GM12878 (cell line): ENCODE results near the gene LRRC57. TPM values are rescaled to one million over a fixed set of nuclear protein-coding genes. Genes with fewer than 3 reads are reported as not detected.
A peak's percentile ranks its signal among the peaks of the same experiment; 100 is the strongest.

Source experiments
- EGR1 ChIP-seq, 2 experiments: IDR thresholded peaks; 1 replicate in 1 of 2; 2 replicates in 1 of 2; pipeline ENCODE4 v1.6.1; 2011 to 2012; ENCODE audit warnings: low read depth in 2 of 2, low read length in 2 of 2, borderline replicate concordance in 1 of 2, mild to moderate bottlenecking in 1 of 2, moderate library complexity in 1 of 2
- FOXK2 ChIP-seq: fragments of 450-650 bp; IDR thresholded peaks from 2 replicates; pipeline ENCODE4 v1.6.1; 2017; ENCODE audit warnings: mild to moderate bottlenecking, moderate library complexity
- HDGF ChIP-seq: fragments of 450-650 bp; IDR thresholded peaks from 2 replicates; pipeline ENCODE4 v1.6.1; 2016; ENCODE audit warnings: antibody characterized with exemption
- KLF5 ChIP-seq: fragments of 450-650 bp; IDR thresholded peaks from 2 replicates; pipeline ENCODE4 v1.6.1; 2014; ENCODE audit warnings: mild to moderate bottlenecking; ENCODE audit not compliant: partially characterized antibody
- NFYB ChIP-seq: IDR thresholded peaks from 2 replicates; pipeline ENCODE4 v1.6.1; 2011; ENCODE audit warnings: low read depth, mild to moderate bottlenecking, low read length, improper control_type of control experiment, moderate library complexity; ENCODE audit not compliant: insufficient read depth
- NRF1 ChIP-seq: conservative IDR thresholded peaks from 2 replicates; pipeline ENCODE4 v1.6.1; 2011; ENCODE audit warnings: mild to moderate bottlenecking, low read depth, low read length, improper control_type of control experiment
- PAX5 ChIP-seq: IDR thresholded peaks from 2 replicates; pipeline ENCODE4 v1.6.1; 2011; ENCODE audit warnings: low read depth, low read length, borderline replicate concordance
- POLR2AphosphoS2 ChIP-seq: IDR thresholded peaks from 2 replicates; pipeline ENCODE4 v1.6.1; 2011; ENCODE audit warnings: low read depth, mild to moderate bottlenecking, low read length, improper control_type of control experiment, moderate library complexity
- RB1 ChIP-seq: fragments of 450-650 bp; formaldehyde crosslinking; IDR thresholded peaks from 2 replicates; pipeline ENCODE4 v1.6.1; 2017; ENCODE audit warnings: mild to moderate bottlenecking, borderline replicate concordance
- REST ChIP-seq: IDR thresholded peaks from 2 replicates; pipeline ENCODE4 v1.6.1; 2012; ENCODE audit warnings: mild to moderate bottlenecking, low read depth, low read length
- SMAD1 ChIP-seq: fragments of 450-650 bp; IDR thresholded peaks from 2 replicates; pipeline ENCODE4 v1.6.1; 2018; ENCODE audit warnings: mild to moderate bottlenecking, low read depth; ENCODE audit not compliant: partially characterized antibody
- SP1 ChIP-seq: IDR thresholded peaks from one replicate; pipeline ENCODE4 v1.6.1; 2011; ENCODE audit warnings: low read depth, low read length
- ZNF207 ChIP-seq: fragments of 450-650 bp; IDR thresholded peaks from 2 replicates; pipeline ENCODE4 v1.6.1; 2014; ENCODE audit warnings: antibody characterized with exemption, mild to moderate bottlenecking, borderline replicate concordance
- polyA plus RNA-seq, 11 experiments: library from polyadenylated mRNA; depleted of rRNA in 4 of 11; unstranded in 6 of 11; stranded (reverse) in 5 of 11; fragments of >200 nt; fragmentation: Nextera tagmentation in 4 of 11; fragmentation: Illumina TruSeq in 1 of 11; extraction: Ambion mirVana in 4 of 11; extraction: Trizol in 1 of 11; gene quantifications; 1 replicate in 1 of 11; 2 replicates in 10 of 11; pipeline versions ENCODE4 v1.2.1 to v1.2.3, GENCODE V29; 2011 to 2016; ENCODE audit warnings: inconsistent platforms in 2 of 11, missing spikeins in 2 of 11, low read depth in 1 of 11
- total RNA-seq, 4 experiments: library from RNA; depleted of rRNA in 3 of 4; stranded (reverse); fragments of >200 nt in 3 of 4; fragmentation: Illumina TruSeq in 1 of 4; extraction: Trizol in 1 of 4; gene quantifications; 2 replicates each; pipeline versions ENCODE4 v1.2.1 to v1.2.3, GENCODE V29; 2013 to 2021
- TF ChIP-seq, protein P1 (sequence below): fragments of 450-650 bp; IDR thresholded peaks from 2 replicates; pipeline ENCODE4 v1.6.1; 2017; ENCODE audit warnings: low read depth, mild to moderate bottlenecking, moderate library complexity

LRRC57 gene
- total and polyA plus RNA-seq, 10 of the 15 experiments (the other 5 are each of a cell fraction or from before 2014, with no cell fraction given): 5.2 to 15.7 (median 9.6) TPM

DNA sequence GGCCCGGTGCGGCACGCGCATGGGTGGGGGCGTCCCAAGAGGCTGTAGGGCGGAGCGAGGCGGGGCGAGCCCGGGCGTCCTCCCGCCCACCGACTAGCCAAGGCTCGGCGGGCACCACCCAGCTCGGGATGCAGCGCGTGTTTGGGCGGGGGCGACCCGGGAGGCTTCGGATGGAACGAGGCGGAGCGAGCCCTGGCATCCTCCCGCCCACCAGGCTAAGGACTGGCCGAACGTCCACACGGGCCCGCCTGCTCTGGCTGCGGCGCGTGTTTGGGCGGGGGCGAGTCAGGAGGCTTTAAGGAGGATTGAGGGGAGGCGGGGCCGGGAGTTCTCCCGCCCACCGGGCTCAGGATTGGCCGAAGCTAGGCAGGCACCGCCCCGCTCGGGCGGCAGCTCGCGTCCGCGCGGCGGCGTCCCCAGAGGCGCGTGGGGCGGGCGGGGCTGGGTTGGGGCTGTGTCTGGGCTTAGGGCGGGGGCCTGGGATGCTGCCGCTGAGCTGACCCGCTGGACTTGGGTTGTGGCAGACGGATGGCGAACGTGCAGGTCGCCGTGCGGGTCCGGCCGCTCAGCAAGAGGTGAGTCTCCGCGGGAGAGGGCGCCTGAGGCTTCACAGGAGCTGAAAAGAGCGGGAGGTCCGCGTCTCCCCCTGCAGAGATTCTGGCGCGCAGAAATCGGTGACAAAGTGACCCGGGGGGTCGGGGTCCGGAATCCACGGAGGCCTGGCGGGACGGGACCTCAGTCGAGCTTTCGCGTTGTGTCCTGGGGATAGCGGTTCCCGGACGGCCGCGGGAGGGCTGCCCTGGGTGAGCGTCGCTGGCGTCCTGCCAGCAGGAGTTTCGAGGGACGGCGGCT lies 26.8 kb upstream of the LRRC57 start, which contains the start of gene STARD9 (continued):
- TF ChIP-seq SP1: peak; percentile 70
- no peak for TF ChIP-seq REST
- TF ChIP-seq HDGF: peak; percentile 88
- peak; percentile 82 for TF ChIP-seq SMAD1
- peak in 1 of 2 experiments; percentile 63; a peak in 2 of 3 replicates for TF ChIP-seq EGR1 (IDR thresholded peaks at IDR 0.05; ENCODE audit: borderline replicate concordance in 1 of 2, low read depth in 2 of 2, low read length in 2 of 2)
- 0 out of 2 replicates have a peak, but pooled peaks have one; percentile 28 for TF ChIP-seq FOXK2
- 0 out of 2 replicates have a peak, but pooled peaks have one; percentile 1 for TF ChIP-seq ZNF207
- 0 out of 2 replicates have a peak, but pooled peaks have one; percentile 5 for TF ChIP-seq PAX5
- TF ChIP-seq RB1: peak; percentile 64; the same call in 1 of the 2 replicates
- 0 out of 2 replicates have a peak, but pooled peaks have one; percentile 27 for TF ChIP-seq NRF1
- TF ChIP-seq POLR2AphosphoS2: peak; percentile 55
- TF ChIP-seq, protein P1, sequence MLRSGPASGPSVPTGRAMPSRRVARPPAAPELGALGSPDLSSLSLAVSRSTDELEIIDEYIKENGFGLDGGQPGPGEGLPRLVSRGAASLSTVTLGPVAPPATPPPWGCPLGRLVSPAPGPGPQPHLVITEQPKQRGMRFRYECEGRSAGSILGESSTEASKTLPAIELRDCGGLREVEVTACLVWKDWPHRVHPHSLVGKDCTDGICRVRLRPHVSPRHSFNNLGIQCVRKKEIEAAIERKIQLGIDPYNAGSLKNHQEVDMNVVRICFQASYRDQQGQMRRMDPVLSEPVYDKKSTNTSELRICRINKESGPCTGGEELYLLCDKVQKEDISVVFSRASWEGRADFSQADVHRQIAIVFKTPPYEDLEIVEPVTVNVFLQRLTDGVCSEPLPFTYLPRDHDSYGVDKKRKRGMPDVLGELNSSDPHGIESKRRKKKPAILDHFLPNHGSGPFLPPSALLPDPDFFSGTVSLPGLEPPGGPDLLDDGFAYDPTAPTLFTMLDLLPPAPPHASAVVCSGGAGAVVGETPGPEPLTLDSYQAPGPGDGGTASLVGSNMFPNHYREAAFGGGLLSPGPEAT: 0 out of 2 replicates have a peak, but pooled peaks have one; percentile 8
- TF ChIP-seq NFYB: peak; percentile 67; the same call in 1 of the 2 replicates
- peak; percentile 54 for TF ChIP-seq KLF5
